K562 (cell line): ENCODE data around the gene ZNF804A. TPM values are rescaled to one million over a fixed set of nuclear protein-coding genes. Genes with fewer than 3 reads are reported as not detected.

Experiments used
- ATAC-seq: fragments of 200-7000 bp; cut with Tn5 transposase; 3 replicates; pipeline ENCODE4 v1.9.1; 2020; ENCODE audit warnings: moderate library complexity
- BruUV-seq: library from RNA; stranded (reverse); fragments of 400-500 nt; replicated peaks from 2 replicates; lab custom pipeline; 2021; lab: Mats Ljungman, UMichigan
- CTCF ChIA-PET: fragments of 300-600 bp; formaldehyde crosslinking; extraction: SDS; loops from one replicate; lab custom pipeline; 2021; ENCODE audit warnings: low intra/inter-chr PET ratio; lab: Yijun Ruan, JAX
- POLR2A ChIA-PET: fragments of 300-600, 350-650 bp; sonication (Branson Sonifier 250); formaldehyde crosslinking; extraction: SDS; loops from one replicate; lab custom pipeline; 2021; ENCODE audit warnings: antibody characterized with exemption, inconsistent platforms; lab: Yijun Ruan, JAX
- DNase-seq, 4 experiments: peaks; one replicate each; pipeline versions ENCODE4 v3.0.0 to v3.0.0-alpha.2; 2011 to 2018; ENCODE audit warnings: low spot score in 3 of 4, mixed read lengths in 3 of 4; ENCODE audit errors: extremely low read depth in 1 of 4
- FAIRE-seq: peaks from 2 replicates; lab custom pipeline; 2011; peaks lifted over from hg19 to GRCh38; lab: Jason Lieb, UNC
- H2AFZ ChIP-seq: 2 replicates; pipeline ENCODE4 v1.6.0; 2011; ENCODE audit warnings: low read depth, low read length, control low read depth, inconsistent platforms
- H3K27ac ChIP-seq: fragments of 200-600 bp; 3 replicates; pipeline ENCODE4 v1.8.0; 2011; ENCODE audit warnings: low read depth, mild to moderate bottlenecking, control low read depth, inconsistent platforms, low read length, moderate library complexity, mixed read lengths; ENCODE audit errors: extremely low read depth
- H3K27me3 ChIP-seq, 2 experiments: fragments of 300-600 bp in 1 of 2; 2 replicates in 1 of 2; 3 replicates in 1 of 2; pipeline versions ENCODE4 v1.6.0 to v1.8.0; 2011; ENCODE audit warnings: inconsistent platforms in 2 of 2, low read length in 2 of 2, mild to moderate bottlenecking in 1 of 2, mixed read lengths in 1 of 2, moderate library complexity in 1 of 2; ENCODE audit not compliant: control insufficient read depth in 2 of 2, insufficient read depth in 2 of 2
- H3K36me3 ChIP-seq: fragments of 300-600 bp; 3 replicates; pipeline ENCODE4 v1.8.0; 2011; ENCODE audit warnings: mild to moderate bottlenecking, low read length, inconsistent platforms; ENCODE audit not compliant: control insufficient read depth, insufficient read depth
- H3K4me1 ChIP-seq, 2 experiments: fragments of 200-600 bp in 1 of 2; replicated peaks in 1 of 2; 2 replicates in 1 of 2; 3 replicates in 1 of 2; pipeline versions ENCODE4 v1.5.1 to v1.8.0; 2011; ENCODE audit warnings: inconsistent platforms in 2 of 2, low read length in 2 of 2, mild to moderate bottlenecking in 1 of 2, mixed read lengths in 1 of 2, moderate library complexity in 1 of 2; ENCODE audit not compliant: control insufficient read depth in 2 of 2, insufficient read depth in 2 of 2
- H3K4me2 ChIP-seq: 2 replicates; pipeline ENCODE4 v1.6.1; 2011; ENCODE audit warnings: low read length, control low read depth, inconsistent platforms, mixed read lengths; ENCODE audit not compliant: insufficient read depth
- H3K4me3 ChIP-seq: fragments of 200-600 bp; sonication (generic), shearing (Covaris generic); 2 replicates; pipeline ENCODE4 v1.5.1; 2016; ENCODE audit warnings: control low read depth, inconsistent platforms
- H3K79me2 ChIP-seq: fragments of 200-600 bp; 3 replicates; pipeline ENCODE4 v1.8.0; 2011; ENCODE audit warnings: low read length, inconsistent platforms; ENCODE audit not compliant: control insufficient read depth, insufficient read depth
- H3K9ac ChIP-seq, 2 experiments: 2 replicates each; pipeline versions ENCODE4 v1.6.0 to v1.6.1; 2011; ENCODE audit warnings: low read depth in 2 of 2, low read length in 2 of 2, control low read depth in 1 of 2, inconsistent platforms in 1 of 2, mild to moderate bottlenecking in 1 of 2, mixed read lengths in 1 of 2; ENCODE audit not compliant: insufficient read depth in 1 of 2
- H3K9me1 ChIP-seq: one replicate; pipeline ENCODE4 v1.6.0; 2011; ENCODE audit warnings: inconsistent platforms, mild to moderate bottlenecking, low read length, moderate library complexity; ENCODE audit not compliant: control insufficient read depth, insufficient read depth
- H3K9me3 ChIP-seq: replicated peaks from 2 replicates; pipeline ENCODE4 v1.5.1; 2011; ENCODE audit warnings: low read depth, low read length, inconsistent platforms; ENCODE audit not compliant: control insufficient read depth, insufficient read depth
- H4K20me1 ChIP-seq: replicated peaks from 2 replicates; pipeline ENCODE4 v1.6.1; 2011; ENCODE audit warnings: low read length, inconsistent platforms, mixed read lengths; ENCODE audit not compliant: control insufficient read depth, insufficient read depth
- ESRRA ChIP-seq: fragments of 450-650 bp; IDR thresholded peaks from 2 replicates; pipeline ENCODE4 v1.6.1; 2014; ENCODE audit warnings: low read depth, mild to moderate bottlenecking, moderate library complexity, borderline replicate concordance
- FUS ChIP-seq: fragments of 200-400 bp; formaldehyde crosslinking; optimal IDR thresholded peaks from 2 replicates; pipeline ENCODE3; 2017; ENCODE audit warnings: low read depth, low read length
- VEZF1 ChIP-seq: fragments of 200-800 bp; sonication (Bioruptor generic); IDR thresholded peaks from 2 replicates; pipeline ENCODE4 v1.6.1; 2017; ENCODE audit warnings: missing genetic modification characterization, missing compliant biosample characterization
- ZNF175 ChIP-seq: fragments of 200-800 bp; sonication (Bioruptor generic); IDR thresholded peaks from 2 replicates; pipeline ENCODE4 v1.6.1; 2016; ENCODE audit warnings: low read depth, mild to moderate bottlenecking, missing genetic modification characterization, missing compliant biosample characterization
- ZNF212 ChIP-seq: fragments of 450-650 bp; formaldehyde crosslinking; IDR thresholded peaks from 2 replicates; pipeline ENCODE4 v1.4.0; 2020; ENCODE audit warnings: mild to moderate bottlenecking
- ZNF253 ChIP-seq: fragments of 250-450 bp; sonication (Bioruptor Pico); conservative IDR thresholded peaks from 2 replicates; pipeline ENCODE4 v1.6.1; 2021; ENCODE audit warnings: mild to moderate bottlenecking
- ZNF407 ChIP-seq: fragments of 450-650 bp; IDR thresholded peaks from 2 replicates; pipeline ENCODE4 v1.6.1; 2016; ENCODE audit warnings: low read depth
- ZNF589 ChIP-seq: fragments of 200-800 bp; sonication (Bioruptor generic); IDR thresholded peaks from 2 replicates; pipeline ENCODE4 v1.6.1; 2016; ENCODE audit warnings: low read depth, missing genetic modification characterization, missing compliant biosample characterization
- in situ Hi-C: fragments of 300-500 bp; cut with MboI; formaldehyde crosslinking; loops from 4 replicates; pipeline ENCODE4 v1.15.0; 2018; ENCODE audit warnings: inconsistent platforms, mixed read lengths
- intact Hi-C: fragments of 100-400 bp; cut with micrococcal nuclease; formaldehyde crosslinking; loops from 2 replicates; pipeline ENCODE4 v1.14.2; 2022
- polyA plus RNA-seq, 8 experiments: library from polyadenylated mRNA; depleted of rRNA in 4 of 8; stranded (reverse) in 5 of 8; unstranded in 3 of 8; fragments of >200 nt; fragmentation: Nextera tagmentation in 2 of 8; fragmentation: Illumina TruSeq in 1 of 8; extraction: Ambion mirVana in 2 of 8; extraction: Trizol in 1 of 8; gene quantifications; 2 replicates each; pipeline versions ENCODE4 v1.2.1 to v1.2.3, GENCODE V29; 2011 to 2014; ENCODE audit warnings: inconsistent platforms in 1 of 8, missing spikeins in 1 of 8
- total RNA-seq, 7 experiments: library from RNA; depleted of rRNA in 6 of 7; stranded (reverse); fragments of >200 nt in 6 of 7; fragmentation: Illumina TruSeq in 2 of 7; extraction: Trizol in 2 of 7; gene quantifications; 2 replicates each; pipeline versions ENCODE4 v1.2.1 to v1.2.3, GENCODE V29; 2011 to 2021; ENCODE audit warnings: low replicate concordance in 1 of 7
- TF ChIP-seq, protein P1 (sequence below): fragments of 450-650 bp; formaldehyde crosslinking; IDR thresholded peaks from 2 replicates; pipeline ENCODE4 v1.4.0; 2022; ENCODE audit warnings: missing genetic modification characterization
- TF ChIP-seq, protein P2 (sequence below): fragments of 250-450 bp; sonication (Bioruptor Pico); IDR thresholded peaks from 2 replicates; pipeline ENCODE4 v1.5.0; 2020; ENCODE audit warnings: mild to moderate bottlenecking, borderline replicate concordance

The ZNF804A gene
- total and polyA plus RNA-seq, 9 of the 15 experiments (the other 6 are each of a cell fraction or from before 2014, with no cell fraction given), result 0.01 to 1.2 (median 0.73) TPM

- FAIRE-seq (no peak), ATAC-seq (no peak), DNase-seq (no peak)
- Histone ChIP-seq H4K20me1 (no peaks in the 10 kb centered on the region), H3K27ac (no peak overlapping the region), H3K4me3 (no peak overlapping the region), H3K9me3 (no peaks in the 10 kb centered on the region), H3K4me2 (no peak overlapping the region), H3K79me2 (no peaks in the 10 kb centered on the region), H3K9ac (no peak overlapping the region), H3K27me3 (no peaks in the 10 kb centered on the region), H2AFZ (no peak overlapping the region), H3K9me1 (no peaks in the 10 kb centered on the region), H3K4me1 (no peaks in the 10 kb centered on the region), H3K36me3 (no peaks in the 10 kb centered on the region)
- CTCF ChIA-PET, result no interaction called here
- in situ Hi-C loops (no loop called here), intact Hi-C loops (no loop called here)
- BruUV-seq, result no TSS peak
- POLR2A ChIA-PET, result no interaction called here
- TF ChIP-seq VEZF1 (CRISPR knock-in tag) (no peak), ZNF253 (CRISPR knock-in tag) (no peak), FUS (no peak), ZNF407 (no peak), ZNF175 (CRISPR knock-in tag) (no peak), ZNF589 (CRISPR knock-in tag) (no peak), ZNF212 (CRISPR knock-in tag) (no peak), ESRRA (no peak)
- TF ChIP-seq, protein P1, sequence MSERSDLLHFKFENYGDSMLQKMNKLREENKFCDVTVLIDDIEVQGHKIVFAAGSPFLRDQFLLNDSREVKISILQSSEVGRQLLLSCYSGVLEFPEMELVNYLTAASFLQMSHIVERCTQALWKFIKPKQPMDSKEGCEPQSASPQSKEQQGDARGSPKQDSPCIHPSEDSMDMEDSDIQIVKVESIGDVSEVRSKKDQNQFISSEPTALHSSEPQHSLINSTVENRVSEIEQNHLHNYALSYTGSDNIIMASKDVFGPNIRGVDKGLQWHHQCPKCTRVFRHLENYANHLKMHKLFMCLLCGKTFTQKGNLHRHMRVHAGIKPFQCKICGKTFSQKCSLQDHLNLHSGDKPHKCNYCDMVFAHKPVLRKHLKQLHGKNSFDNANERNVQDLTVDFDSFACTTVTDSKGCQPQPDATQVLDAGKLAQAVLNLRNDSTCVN (CRISPR knock-in tag), result no peak
- TF ChIP-seq, protein P2, sequence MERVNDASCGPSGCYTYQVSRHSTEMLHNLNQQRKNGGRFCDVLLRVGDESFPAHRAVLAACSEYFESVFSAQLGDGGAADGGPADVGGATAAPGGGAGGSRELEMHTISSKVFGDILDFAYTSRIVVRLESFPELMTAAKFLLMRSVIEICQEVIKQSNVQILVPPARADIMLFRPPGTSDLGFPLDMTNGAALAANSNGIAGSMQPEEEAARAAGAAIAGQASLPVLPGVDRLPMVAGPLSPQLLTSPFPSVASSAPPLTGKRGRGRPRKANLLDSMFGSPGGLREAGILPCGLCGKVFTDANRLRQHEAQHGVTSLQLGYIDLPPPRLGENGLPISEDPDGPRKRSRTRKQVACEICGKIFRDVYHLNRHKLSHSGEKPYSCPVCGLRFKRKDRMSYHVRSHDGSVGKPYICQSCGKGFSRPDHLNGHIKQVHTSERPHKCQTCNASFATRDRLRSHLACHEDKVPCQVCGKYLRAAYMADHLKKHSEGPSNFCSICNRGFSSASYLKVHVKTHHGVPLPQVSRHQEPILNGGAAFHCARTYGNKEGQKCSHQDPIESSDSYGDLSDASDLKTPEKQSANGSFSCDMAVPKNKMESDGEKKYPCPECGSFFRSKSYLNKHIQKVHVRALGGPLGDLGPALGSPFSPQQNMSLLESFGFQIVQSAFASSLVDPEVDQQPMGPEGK (CRISPR knock-in tag), result no peak
These were observed 276.9 kb downstream of the ZNF804A start for GRCh38 chr2:184875212-184875611.
